ENCODE measurements around the gene COX10. TPM values are rescaled to one million over a fixed set of nuclear protein-coding genes. Genes with fewer than 3 reads are reported as not detected.
"Not testable (repeated sequence)": the region's sequence is repeated elsewhere in the genome, so short reads cannot be mapped to it uniquely, and the experiment has no call there.

Gene COX10
- total RNA-seq, 2 experiments from 2014 or later, result 26.0 to 28.6 TPM

DNA sequence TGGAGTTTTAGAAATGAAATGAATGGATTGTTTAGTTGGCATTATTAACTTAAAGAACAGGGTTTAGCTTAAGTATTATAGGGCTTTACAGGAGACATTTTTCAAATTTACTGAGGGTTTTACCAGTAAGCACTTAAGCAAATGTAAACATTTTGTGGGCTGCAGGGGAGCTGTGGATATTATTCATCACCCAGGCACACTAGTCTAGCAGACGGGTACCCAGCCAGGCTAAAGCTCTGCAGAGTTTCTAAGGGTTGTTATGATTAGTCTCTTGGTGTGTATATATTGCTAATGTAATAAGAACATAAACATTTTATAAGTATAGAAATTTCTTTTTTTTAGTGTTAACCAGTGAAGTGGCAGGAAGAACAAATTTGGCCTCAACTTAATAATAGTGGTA is 110.6 kb downstream of the COX10 start:
- POLR2A ChIA-PET; H3K4me1 Mint-ChIP-seq (ENCODE audit: low read depth); DNase-seq; intact Hi-C loops (cut with micrococcal nuclease); H3K27ac Mint-ChIP-seq; H3K9me3 Mint-ChIP-seq; H3K4me3 Mint-ChIP-seq; H3K36me3 Mint-ChIP-seq (ENCODE audit: low read depth); CTCF ChIA-PET; ATAC-seq; H3K27me3 Mint-ChIP-seq: not testable (repeated sequence)

DNA sequence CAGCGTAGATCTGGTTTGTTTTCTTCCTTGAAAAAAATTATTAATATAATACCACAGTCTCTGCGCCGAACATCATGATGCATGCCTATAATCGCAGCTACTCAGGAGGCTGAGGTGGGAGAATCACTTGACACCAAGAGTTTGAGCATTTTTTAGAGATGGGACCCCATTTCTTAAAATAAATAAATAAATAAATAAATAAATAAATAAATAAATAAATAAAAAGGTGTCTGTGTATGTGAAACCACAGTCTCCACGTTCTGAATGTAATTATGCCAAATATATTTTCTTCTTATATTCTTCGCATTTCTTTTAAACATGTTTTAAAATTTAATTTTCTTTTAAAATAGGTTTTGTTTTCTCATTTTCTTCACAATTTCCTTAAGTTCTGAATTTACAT is 112.8 kb downstream of the COX10 start:
- H3K4me1 Mint-ChIP-seq (ENCODE audit: low read depth); H3K27ac Mint-ChIP-seq; H3K4me3 Mint-ChIP-seq; DNase-seq; intact Hi-C loops (cut with micrococcal nuclease); H3K36me3 Mint-ChIP-seq (ENCODE audit: low read depth); H3K27me3 Mint-ChIP-seq; ATAC-seq; H3K9me3 Mint-ChIP-seq; CTCF ChIA-PET; POLR2A ChIA-PET: not testable (repeated sequence)

DNA sequence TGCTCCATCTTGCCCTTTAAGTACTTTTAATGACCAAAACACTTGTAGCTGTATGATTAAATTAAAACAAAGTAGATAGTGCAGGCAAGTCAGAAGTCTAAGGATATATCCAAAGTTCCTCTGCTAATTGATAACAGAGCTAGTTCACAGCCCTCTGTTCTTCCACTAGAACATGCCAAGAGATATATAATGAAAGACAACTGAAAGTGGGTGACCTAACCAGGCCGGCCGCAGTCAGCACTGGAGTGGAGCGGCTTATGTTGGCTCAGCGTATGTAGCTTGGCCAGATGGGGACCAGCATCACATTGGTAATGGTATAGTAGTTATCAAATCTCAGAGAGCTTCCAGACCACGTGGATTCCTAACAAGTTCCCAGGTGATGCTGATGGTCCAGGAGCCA is 115.2 kb downstream of the COX10 start:
- intact Hi-C loops (cut with micrococcal nuclease); H3K36me3 Mint-ChIP-seq (ENCODE audit: low read depth); H3K9me3 Mint-ChIP-seq; H3K4me1 Mint-ChIP-seq (ENCODE audit: low read depth); H3K4me3 Mint-ChIP-seq; CTCF ChIA-PET; DNase-seq; ATAC-seq; H3K27me3 Mint-ChIP-seq; H3K27ac Mint-ChIP-seq; POLR2A ChIA-PET: not testable (repeated sequence)

DNA sequence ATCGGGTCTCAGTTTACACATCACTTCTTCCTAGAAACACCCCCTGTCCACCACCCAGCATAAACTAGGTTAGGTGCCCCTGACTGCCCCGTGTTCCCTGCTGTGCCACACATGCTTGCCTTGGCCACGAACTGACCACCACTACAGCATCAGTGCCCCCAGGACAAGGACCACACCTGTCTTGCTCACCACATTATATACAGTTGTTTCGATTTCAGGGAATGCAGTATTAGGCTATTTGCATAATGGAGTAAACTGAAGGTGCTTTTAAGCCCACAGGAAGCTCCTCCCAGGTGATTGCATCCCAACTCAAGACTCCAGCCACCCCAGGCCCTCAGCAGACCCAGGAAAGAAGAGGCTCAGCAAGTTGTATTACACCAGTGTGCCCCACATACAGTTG is 117.1 kb downstream of the COX10 start:
- intact Hi-C loops (cut with micrococcal nuclease); H3K27ac Mint-ChIP-seq; H3K27me3 Mint-ChIP-seq; CTCF ChIA-PET; H3K9me3 Mint-ChIP-seq; POLR2A ChIA-PET; DNase-seq; ATAC-seq; H3K36me3 Mint-ChIP-seq (ENCODE audit: low read depth); H3K4me3 Mint-ChIP-seq: not testable (repeated sequence)
- H3K4me1 Mint-ChIP-seq (ENCODE audit: low read depth), result peaks cover 22% of the 10 kb centered on the region

DNA sequence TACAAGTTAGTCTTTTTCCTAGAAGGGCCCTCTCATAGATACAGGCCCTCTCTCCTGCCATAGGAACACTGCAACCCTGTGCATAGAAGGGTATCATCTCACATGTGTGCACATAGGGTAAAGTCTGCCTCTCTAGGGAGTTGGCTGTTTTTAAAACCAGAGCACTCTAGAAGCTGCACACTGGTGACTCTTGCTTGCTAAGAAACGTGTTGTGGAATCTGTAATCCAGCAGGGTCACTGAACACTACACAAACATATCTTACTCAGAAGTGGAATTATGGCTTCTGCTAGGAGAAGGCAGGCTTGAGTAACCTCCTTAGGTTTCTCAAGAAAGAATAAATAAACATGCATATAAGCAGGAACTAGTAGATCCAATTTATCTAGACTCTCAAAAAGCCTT is 121.5 kb downstream of the COX10 start:
- H3K9me3 Mint-ChIP-seq, H3K27ac Mint-ChIP-seq: not testable (repeated sequence)
- H3K4me1 Mint-ChIP-seq (ENCODE audit: low read depth), result peaks cover 46% of the 10 kb centered on the region

DNA sequence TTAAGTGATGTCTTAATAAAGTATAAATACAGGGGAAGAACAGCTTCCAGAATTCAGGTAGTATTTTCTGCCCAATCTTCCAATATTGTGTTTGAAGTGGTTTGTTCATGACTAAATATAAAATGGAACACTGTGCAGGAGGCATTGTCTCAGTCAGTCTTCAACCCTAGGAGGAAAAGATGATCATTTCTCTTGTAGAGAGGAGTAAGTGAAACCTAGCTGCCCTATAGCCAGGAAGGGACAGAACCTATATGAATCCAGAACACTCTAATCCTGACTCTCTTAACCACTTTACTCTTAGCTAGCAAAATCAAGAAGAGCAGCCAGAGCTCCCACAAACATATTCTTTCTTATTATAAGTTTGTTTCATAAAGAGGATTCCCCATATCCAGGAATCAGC is 122.2 kb downstream of the COX10 start:
- POLR2A ChIA-PET; H3K27ac Mint-ChIP-seq; CTCF ChIA-PET; H3K27me3 Mint-ChIP-seq; ATAC-seq; DNase-seq; H3K9me3 Mint-ChIP-seq; intact Hi-C loops (cut with micrococcal nuclease); H3K4me3 Mint-ChIP-seq: not testable (repeated sequence)
- Mint-ChIP-seq H3K36me3 (ENCODE audit: low read depth) (peaks cover 22% of the 10 kb centered on the region), H3K4me1 (ENCODE audit: low read depth) (peaks cover 50% of the 10 kb centered on the region)

More for the DNA sequence above, 121.5 kb downstream of the COX10 start:
- intact Hi-C loops (cut with micrococcal nuclease); ATAC-seq; CTCF ChIA-PET; POLR2A ChIA-PET; H3K4me3 Mint-ChIP-seq; DNase-seq; H3K27me3 Mint-ChIP-seq: not testable (repeated sequence)
- H3K36me3 Mint-ChIP-seq (ENCODE audit: low read depth), result peaks cover 16% of the 10 kb centered on the region

DNA sequence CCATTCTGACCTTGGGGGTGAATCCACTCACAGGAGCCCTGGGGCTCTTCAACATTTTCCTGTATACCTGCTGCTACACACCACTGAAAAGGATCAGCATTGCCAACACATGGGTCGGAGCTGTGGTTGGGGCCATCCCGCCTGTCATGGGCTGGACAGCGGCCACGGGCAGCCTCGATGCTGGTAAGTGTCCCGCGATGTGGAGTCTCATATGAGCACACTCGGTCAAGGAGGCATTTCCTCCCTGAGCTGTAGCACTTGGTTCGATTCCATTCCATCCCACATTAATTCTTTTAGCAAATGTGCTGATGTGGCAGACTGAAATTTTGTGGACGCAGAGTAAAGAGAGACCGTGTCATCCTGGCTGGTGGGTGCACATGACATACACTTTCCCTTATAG is 122.7 kb downstream of the COX10 start:
- intact Hi-C loops (cut with micrococcal nuclease); ATAC-seq; CTCF ChIA-PET; POLR2A ChIA-PET; H3K27me3 Mint-ChIP-seq; H3K9me3 Mint-ChIP-seq; H3K4me3 Mint-ChIP-seq; DNase-seq: not testable (repeated sequence)
- H3K27ac Mint-ChIP-seq, result peak overlapping the region; percentile 27
- peaks cover 26% of the 10 kb centered on the region for H3K36me3 Mint-ChIP-seq (ENCODE audit: low read depth)
- H3K4me1 Mint-ChIP-seq (ENCODE audit: low read depth), result peaks cover 56% of the 10 kb centered on the region

DNA sequence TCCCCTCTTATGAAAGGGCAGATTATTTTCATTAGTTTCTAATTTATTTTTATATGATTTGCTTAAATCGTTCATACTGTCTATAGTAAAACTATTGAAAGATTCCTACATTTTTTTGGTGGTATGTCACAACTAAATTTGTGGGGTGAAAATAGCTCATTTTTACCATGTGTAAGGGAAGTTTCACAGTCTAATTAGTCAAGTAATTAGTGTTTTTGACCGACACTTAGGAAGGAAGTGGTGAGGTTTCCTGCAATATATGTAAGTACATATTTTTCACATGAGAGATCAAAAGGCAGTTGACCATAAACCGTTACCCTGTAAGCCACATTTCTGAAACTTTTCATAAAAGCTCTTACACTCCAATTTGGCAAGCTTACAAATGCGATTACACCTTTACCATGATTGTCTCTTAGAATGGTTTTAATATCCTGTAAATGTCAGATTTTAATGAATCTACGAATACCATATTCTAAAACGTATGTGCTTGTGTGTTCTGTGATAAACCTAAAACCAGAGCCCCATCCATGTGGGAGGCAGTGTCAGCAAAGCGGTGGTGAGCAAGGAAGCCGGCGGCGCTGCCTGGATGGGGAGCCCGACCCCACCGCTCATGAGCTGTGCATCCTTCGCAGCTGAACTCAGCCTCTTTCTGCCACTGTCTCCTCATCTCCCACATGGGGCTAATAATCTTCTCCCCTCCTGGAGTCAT is 123.5 kb downstream of the COX10 start:
- peak overlapping the region; percentile 84 for H3K27ac Mint-ChIP-seq
- H3K36me3 Mint-ChIP-seq (ENCODE audit: low read depth), result peaks cover 26% of the 10 kb centered on the region
- H3K9me3 Mint-ChIP-seq; POLR2A ChIA-PET; H3K27me3 Mint-ChIP-seq; CTCF ChIA-PET; intact Hi-C loops (cut with micrococcal nuclease): not testable (repeated sequence)
- H3K4me1 Mint-ChIP-seq (ENCODE audit: low read depth), result peaks cover 63% of the 10 kb centered on the region
- ATAC-seq (peak; percentile 41), DNase-seq (peak; percentile 48)
- peak overlapping the region; percentile 19 for H3K4me3 Mint-ChIP-seq

DNA sequence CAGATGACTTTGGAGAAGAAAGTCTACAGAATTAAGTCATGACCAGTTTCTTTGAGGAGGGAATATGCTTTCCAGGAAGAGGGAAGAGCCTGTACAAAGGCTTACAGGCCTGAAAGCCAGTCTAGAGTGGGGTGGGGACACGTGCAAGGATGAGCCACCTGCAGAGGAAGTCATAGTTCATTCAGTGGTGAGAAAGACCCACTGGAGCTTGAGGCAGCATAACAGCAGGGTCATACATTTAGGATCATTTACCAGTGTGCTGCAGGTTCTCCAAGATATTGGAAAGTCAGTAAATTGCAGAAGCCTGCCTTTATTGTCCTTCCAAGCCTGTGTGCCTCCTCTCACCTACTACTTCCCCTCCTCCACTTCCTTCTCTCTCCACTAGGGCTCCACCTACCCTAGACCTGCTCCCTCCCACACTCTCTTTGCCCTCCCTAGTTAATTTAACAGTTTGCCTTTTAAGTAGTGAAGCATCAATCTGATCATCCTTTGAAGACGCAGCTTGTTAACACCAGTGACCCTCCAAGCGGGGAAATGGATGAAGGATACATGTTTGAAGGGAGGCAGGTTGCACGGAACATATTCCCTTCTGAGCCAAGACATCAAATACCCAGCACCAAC is 127.2 kb downstream of the COX10 start:
- peaks cover 39% of the 10 kb centered on the region for H3K36me3 Mint-ChIP-seq (ENCODE audit: low read depth)
- TF ChIP-seq, protein P1, sequence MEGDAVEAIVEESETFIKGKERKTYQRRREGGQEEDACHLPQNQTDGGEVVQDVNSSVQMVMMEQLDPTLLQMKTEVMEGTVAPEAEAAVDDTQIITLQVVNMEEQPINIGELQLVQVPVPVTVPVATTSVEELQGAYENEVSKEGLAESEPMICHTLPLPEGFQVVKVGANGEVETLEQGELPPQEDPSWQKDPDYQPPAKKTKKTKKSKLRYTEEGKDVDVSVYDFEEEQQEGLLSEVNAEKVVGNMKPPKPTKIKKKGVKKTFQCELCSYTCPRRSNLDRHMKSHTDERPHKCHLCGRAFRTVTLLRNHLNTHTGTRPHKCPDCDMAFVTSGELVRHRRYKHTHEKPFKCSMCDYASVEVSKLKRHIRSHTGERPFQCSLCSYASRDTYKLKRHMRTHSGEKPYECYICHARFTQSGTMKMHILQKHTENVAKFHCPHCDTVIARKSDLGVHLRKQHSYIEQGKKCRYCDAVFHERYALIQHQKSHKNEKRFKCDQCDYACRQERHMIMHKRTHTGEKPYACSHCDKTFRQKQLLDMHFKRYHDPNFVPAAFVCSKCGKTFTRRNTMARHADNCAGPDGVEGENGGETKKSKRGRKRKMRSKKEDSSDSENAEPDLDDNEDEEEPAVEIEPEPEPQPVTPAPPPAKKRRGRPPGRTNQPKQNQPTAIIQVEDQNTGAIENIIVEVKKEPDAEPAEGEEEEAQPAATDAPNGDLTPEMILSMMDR (IDR thresholded peaks at IDR 0.05), result peak; percentile 55
- no peaks in the 10 kb centered on the region for H3K27me3 Mint-ChIP-seq
- peaks cover 85% of the 10 kb centered on the region for H3K4me1 Mint-ChIP-seq (ENCODE audit: low read depth)
- ATAC-seq, result peak; percentile 48
- no peaks in the 10 kb centered on the region for H3K9me3 Mint-ChIP-seq
- CTCF ChIA-PET, result no interaction called here
- peak; percentile 27 for DNase-seq
- POLR2A ChIA-PET, result interaction anchor here (0.6 kb wide), 1 partner anchor 52 kb away, joined by 3 read pairs; no protein-coding TSS in a partner anchor
- H3K27ac Mint-ChIP-seq, result peak overlapping the region; percentile 85
- intact Hi-C loops (cut with micrococcal nuclease), result loop anchor here (5.0 kb wide), 1 partner anchor 106 kb away; the partner anchor contains the start of gene HS3ST3B1
- H3K4me3 Mint-ChIP-seq, result no peak overlapping the region

Data from activated CD8-positive, alpha-beta T cell treated with anti-CD3 and anti-CD28 coated beads for 36 hours (primary cell).